Right lobe of liver (tissue), 6 donors: ENCODE results near the gene FAM168A. TPM values are rescaled to one million over a fixed set of nuclear protein-coding genes. Genes with fewer than 3 reads are reported as not detected.

ENCODE experiments used
- ATAC-seq, 4 donors: fragments of 200-7000 bp; cut with Tn5 transposase; one replicate each; pipeline ENCODE4 v1.9.1; 2020; ENCODE audit warnings: mild to moderate bottlenecking in 4 of 4, moderate library complexity in 4 of 4
- DNase-seq, 3 donors: peaks; one replicate each; pipeline ENCODE4 v3.0.0-alpha.2; 2020
- H3K27ac ChIP-seq, 3 donors: fragments of 200-600 bp; one replicate each; pipeline ENCODE4 v1.8.0; 2022
- H3K27me3 ChIP-seq, 2 donors: fragments of 200-600 bp; one replicate each; pipeline ENCODE4 v1.8.0; 2022
- H3K36me3 ChIP-seq, 4 donors: fragments of 200-600 bp; sonication (generic) in 1 of 4; one replicate each; pipeline versions ENCODE4 v1.5.1 to v1.8.0; 2017 to 2022; ENCODE audit warnings: control low read depth in 1 of 4
- H3K4me1 ChIP-seq, 4 donors: fragments of 200-600 bp; sonication (generic) in 1 of 4; one replicate each; pipeline versions ENCODE4 v1.5.1 to v1.8.0; 2017 to 2022; ENCODE audit warnings: control low read depth in 1 of 4
- H3K4me3 ChIP-seq, 3 donors: fragments of 200-600 bp; one replicate each; pipeline ENCODE4 v1.8.0; 2022
- H3K9me3 ChIP-seq, 4 donors: fragments of 200-600 bp; sonication (generic) in 1 of 4; one replicate each; pipeline versions ENCODE4 v1.5.1 to v1.8.0; 2017 to 2022; ENCODE audit warnings: control low read depth in 1 of 4
- POLR2A ChIP-seq: fragments of 450-650 bp; IDR thresholded peaks from one replicate; pipeline ENCODE4 v1.6.1; 2017; ENCODE audit warnings: antibody characterized with exemption, mild to moderate bottlenecking
- WGBS: methylation state at CpG from one replicate; pipeline ENCODE4 v1.1.6; 2018; ENCODE audit warnings: low coverage, low lambda C conversion rate; ENCODE audit not compliant: insufficient coverage; ENCODE audit errors: missing lambda C conversion rate; 5-methylcytosine and 5-hydroxymethylcytosine counted together
- intact Hi-C, 2 donors: fragments of 100-400 bp; cut with DNase I; formaldehyde crosslinking; loops; one replicate each; pipeline versions ENCODE4 v1.11.2 to v1.14.1; 2022
- total RNA-seq, 6 experiments: library from RNA; depleted of rRNA in 2 of 6; stranded (reverse); fragments of >200 nt in 2 of 6; fragmentation: NEBNext Ultra II Directional in 3 of 6; extraction: Animal tissue kit (Norgen Biotek cat#: 25700) in 3 of 6; gene quantifications; one replicate each; pipeline versions ENCODE4 v1.1.0 to v1.2.4, GENCODE V29; 2016 to 2023
- TF ChIP-seq, protein P1 (sequence below), 4 donors: fragments of 200-600 bp in 3 of 4; fragments of 450-650 bp in 1 of 4; IDR thresholded peaks; one replicate each; pipeline versions ENCODE4 v1.5.1 to v1.8.0; 2016 to 2022; ENCODE audit warnings: antibody characterized with exemption in 4 of 4, mild to moderate bottlenecking in 2 of 4
- donor health status: DM: no; HTN: yes; CAD: no.
- donor health status: DM: no; HTN: no; CAD: no.
- donor health status: DM: no; HTN: no; CAD: no.
- donor health status: DM: no; HTN: yes; CAD: no.
- donor health status: DM: no; HTN: yes; CAD: no.

Gene FAM168A
- total RNA-seq, 6 experiments from 2014 or later, result 13.0 to 21.5 (median 15.9) TPM

DNA sequence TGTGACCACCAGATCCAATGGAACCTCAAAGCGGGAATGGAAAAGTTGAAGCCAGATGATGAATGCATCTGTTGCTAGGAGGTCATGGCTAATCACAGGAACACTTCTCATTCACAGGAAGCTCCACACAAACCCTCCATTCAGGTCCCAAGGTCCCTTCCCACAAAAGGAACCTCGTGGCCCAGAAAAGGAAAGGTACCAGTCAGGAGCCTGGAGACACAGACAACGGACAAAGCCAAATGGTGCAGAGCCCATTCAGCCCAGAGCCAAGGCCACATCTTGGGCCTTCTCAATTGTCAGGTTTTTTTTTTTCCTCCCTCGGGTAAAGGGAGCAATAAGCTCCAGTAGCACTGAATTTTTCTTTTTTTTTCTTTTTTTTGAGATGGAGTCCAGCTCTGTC, 87.0 kb downstream of the FAM168A start:
- Histone ChIP-seq H3K4me1 (no peaks in the 10 kb centered on the region), H3K27me3 (no peaks in the 10 kb centered on the region), H3K36me3 (no peaks in the 10 kb centered on the region), H3K27ac (no peak overlapping the region), H3K9me3 (no peaks in the 10 kb centered on the region), H3K4me3 (no peak overlapping the region)
- WGBS, result 83% methylated on average over 1 of the region's 4 CpGs
- no peak for ATAC-seq
- intact Hi-C loops, result no loop called here
- TF ChIP-seq POLR2A, result no peak
- TF ChIP-seq, protein P1, sequence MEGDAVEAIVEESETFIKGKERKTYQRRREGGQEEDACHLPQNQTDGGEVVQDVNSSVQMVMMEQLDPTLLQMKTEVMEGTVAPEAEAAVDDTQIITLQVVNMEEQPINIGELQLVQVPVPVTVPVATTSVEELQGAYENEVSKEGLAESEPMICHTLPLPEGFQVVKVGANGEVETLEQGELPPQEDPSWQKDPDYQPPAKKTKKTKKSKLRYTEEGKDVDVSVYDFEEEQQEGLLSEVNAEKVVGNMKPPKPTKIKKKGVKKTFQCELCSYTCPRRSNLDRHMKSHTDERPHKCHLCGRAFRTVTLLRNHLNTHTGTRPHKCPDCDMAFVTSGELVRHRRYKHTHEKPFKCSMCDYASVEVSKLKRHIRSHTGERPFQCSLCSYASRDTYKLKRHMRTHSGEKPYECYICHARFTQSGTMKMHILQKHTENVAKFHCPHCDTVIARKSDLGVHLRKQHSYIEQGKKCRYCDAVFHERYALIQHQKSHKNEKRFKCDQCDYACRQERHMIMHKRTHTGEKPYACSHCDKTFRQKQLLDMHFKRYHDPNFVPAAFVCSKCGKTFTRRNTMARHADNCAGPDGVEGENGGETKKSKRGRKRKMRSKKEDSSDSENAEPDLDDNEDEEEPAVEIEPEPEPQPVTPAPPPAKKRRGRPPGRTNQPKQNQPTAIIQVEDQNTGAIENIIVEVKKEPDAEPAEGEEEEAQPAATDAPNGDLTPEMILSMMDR (IDR thresholded peaks at IDR 0.05), result no peak
- no peak for DNase-seq

DNA sequence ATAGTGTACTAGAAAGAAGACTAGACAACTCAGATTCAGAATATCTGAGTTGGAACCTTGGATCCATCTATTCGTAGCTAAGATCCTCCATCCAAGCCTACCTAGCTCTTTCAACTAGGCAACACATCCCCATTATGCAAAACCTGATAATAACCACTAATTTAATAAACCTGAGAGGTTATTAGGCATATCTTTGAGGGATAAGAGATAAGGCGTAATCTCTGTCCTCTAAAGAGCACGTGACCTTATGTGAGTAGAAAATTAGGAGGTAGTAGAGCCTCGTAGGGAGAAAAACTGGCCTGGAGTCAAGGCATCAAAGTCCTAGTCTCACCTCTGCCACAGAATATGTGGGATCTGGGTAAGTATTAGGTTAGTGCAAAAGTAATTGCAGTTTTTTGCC, 87.8 kb downstream of the FAM168A start:
- no peak overlapping the region for H3K27ac ChIP-seq
- no peak overlapping the region for H3K4me3 ChIP-seq
- TF ChIP-seq, protein P1 (IDR thresholded peaks at IDR 0.05), result no peak
- TF ChIP-seq POLR2A, result no peak
- no peaks in the 10 kb centered on the region for H3K9me3 ChIP-seq
- 44% methylated on average over 4 of the region's 4 CpGs for WGBS
- no peaks in the 10 kb centered on the region for H3K36me3 ChIP-seq
- no peaks in the 10 kb centered on the region for H3K27me3 ChIP-seq
- no peaks in the 10 kb centered on the region for H3K4me1 ChIP-seq
- intact Hi-C loops, result no loop called here
- no peak for DNase-seq
- no peak for ATAC-seq

DNA sequence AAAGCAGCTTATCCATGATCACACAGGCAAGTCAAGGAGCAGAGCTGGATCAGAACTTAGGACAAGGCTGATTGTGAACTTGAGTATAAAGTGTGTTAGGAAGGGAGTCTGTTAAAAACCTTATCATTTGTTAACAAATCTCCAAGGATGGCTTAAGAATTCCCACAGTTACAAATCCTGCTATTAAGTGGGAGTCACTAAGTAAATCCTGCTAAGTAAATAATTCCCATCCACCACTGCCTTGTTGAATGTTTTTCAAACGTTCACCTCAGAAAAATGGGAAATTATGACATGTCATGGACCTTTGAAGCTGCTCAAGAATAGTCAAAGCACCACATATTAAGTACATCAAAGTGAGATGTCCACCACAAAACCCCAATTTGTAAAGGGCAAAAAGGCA, 88.7 kb downstream of the FAM168A start:
- WGBS, result 43% methylated on average over 1 of the region's 1 CpG
- no peaks in the 10 kb centered on the region for H3K9me3 ChIP-seq
- H3K4me1 ChIP-seq, result no peaks in the 10 kb centered on the region
- intact Hi-C loops, result no loop called here
- no peaks in the 10 kb centered on the region for H3K36me3 ChIP-seq
- DNase-seq (no peak), ATAC-seq (no peak)
- no peak overlapping the region for H3K4me3 ChIP-seq
- no peak overlapping the region for H3K27ac ChIP-seq
- TF ChIP-seq, protein P1 (IDR thresholded peaks at IDR 0.05), result no peak
- TF ChIP-seq POLR2A, result no peak
- H3K27me3 ChIP-seq, result no peaks in the 10 kb centered on the region

DNA sequence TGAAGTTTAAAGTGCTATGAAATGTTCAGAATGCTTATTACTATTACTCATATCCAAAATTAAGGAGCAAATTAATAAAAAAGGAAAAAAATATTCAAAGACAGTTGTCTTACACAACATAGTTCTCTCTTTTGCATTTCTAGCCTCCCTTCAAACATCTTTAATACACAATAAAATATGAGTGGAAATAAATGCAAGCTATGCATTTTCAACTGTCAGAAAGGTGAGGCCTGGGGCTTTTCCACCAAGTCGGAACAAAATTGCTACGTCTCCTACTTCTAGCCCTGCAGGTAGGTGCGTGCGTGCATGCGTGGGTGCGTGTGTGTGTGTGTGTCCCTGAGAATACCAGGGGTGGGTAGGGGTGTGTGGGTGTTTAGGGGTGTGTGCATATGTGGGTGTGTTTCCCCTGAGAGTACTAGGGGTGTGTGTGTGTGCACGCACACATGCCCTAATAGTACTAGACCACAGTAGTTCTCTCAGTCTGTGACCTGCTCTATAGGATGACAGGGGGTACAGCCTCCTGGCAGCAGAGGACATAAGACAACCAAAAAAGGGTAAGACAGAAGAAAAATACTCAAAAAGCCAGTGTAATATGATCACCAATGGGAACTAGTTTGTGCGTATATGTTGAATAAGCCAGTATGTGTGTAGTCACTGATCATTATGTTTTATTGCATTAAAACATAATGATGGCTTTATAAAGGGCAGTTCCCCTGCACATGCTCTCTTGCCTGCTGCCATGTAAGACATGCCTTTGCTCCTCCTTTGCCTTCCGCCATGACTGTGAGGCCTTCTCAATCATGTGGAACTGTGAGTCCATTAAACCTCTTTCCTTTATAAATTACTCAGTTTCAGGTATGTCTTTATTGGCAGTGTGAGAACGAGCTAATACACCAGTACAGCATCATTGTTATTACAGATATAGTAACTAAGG, 89.4 kb downstream of the FAM168A start:
- Histone ChIP-seq H3K27ac (no peak overlapping the region), H3K4me3 (no peak overlapping the region), H3K9me3 (no peaks in the 10 kb centered on the region), H3K36me3 (no peaks in the 10 kb centered on the region), H3K27me3 (no peaks in the 10 kb centered on the region), H3K4me1 (no peaks in the 10 kb centered on the region)
- 99% methylated on average over 10 of the region's 10 CpGs for WGBS
- intact Hi-C loops, result no loop called here
- DNase-seq (no peak), ATAC-seq (no peak)
- TF ChIP-seq, protein P1 (IDR thresholded peaks at IDR 0.05), result no peak
- no peak for TF ChIP-seq POLR2A
